Measurements from ENCODE around the gene RNF10.
"Not testable (repeated sequence)": the region's sequence is repeated elsewhere in the genome, so short reads cannot be mapped to it uniquely, and the experiment has no call there.

RNF10 gene

DNA sequence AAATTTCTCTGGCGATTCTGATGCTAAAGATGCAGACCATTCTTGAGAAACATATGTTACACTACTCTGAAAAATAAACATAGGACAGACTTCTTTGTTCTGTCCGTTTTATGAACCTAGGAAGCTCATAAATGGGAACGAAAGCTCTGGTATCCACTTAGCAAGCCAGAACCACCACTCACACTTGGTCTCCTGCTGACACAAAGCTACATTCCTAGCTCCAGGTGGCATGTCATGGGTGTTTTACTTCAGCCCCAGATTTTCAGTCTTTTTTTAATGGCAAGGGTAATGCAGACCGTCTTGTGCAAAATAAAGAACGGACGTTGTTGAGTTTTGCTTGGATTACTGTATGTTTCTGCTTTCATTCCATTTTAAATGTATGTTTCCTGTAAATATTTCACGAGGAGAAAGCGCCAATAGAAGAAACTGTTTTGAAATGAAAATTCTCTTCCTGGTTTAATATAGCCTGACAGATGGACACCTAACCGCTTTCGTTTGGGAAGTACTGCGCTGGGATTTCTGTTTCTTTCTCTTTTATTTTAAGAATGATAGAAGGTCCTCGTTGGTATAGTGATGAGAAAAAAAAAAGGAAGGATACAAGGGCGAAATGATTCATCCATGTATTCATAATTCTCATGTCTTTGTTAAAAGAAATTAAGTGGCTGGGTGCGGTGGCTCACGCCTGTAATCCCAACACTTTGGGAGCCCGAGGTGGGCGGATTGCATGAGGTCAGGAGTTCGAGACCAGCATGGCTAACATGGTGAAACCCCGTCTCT lies 4.3 kb upstream of the RNF10 start:
- no peak for FAIRE-seq

GRCh38 chr12:120530418-120530761 lies 3.8 kb upstream of the RNF10 start:
- FAIRE-seq, result not testable (repeated sequence)

DNA sequence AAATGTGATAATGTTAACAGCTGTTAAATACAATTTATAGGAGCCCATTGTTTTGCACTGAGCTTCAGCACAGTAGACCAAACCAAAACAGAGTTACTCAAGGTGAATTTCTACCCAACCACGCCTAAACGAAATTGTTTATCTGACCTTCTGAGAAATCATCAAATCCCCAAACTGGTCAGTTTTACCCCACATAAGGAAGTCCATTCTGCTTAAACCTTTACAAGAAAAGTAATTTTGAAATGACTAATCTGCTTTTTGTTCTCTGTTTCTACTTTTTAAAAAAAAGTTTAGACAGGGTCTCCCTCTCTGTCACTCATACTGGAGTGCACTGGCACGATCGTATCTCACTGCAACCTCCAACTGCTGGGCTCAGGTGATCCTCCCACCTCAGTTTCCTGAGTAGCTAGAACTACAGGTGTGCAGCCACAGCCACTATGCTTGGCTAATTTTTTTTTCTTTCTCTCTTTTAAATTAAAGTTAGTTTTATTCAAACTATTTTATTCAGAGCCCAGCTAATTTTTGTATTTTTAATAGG lies 1.4 kb upstream of the RNF10 start:
- no peak for FAIRE-seq

GRCh38 chr12:120534703-120535655 lies 823 bp downstream of the RNF10 start:
- no peak for FAIRE-seq

- no peak for FAIRE-seq
Measured at GRCh38 chr12:120536064-120536791, 2.1 kb downstream of the RNF10 start.

DNA sequence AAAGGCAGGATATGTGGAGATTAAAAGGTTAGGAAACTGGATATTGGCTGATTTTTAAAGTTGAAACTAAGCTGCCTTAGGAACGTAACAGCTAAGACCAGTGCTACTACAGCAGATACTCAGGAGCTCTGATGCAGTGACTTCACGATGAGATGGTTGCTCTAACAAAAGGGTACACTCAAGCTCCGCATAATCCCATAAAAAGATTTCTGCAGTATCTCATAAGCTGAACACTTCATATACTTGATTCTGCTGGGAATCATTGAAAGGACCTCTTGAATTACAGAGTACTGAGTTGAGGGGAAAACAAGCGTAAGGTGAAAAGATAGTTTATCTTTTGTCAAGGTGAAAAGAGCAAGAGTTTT lies 3.7 kb downstream of the RNF10 start:
- FAIRE-seq, result no peak

- FAIRE-seq, result no peak
Measured at GRCh38 chr12:120538281-120539156, 4.4 kb downstream of the RNF10 start.

- FAIRE-seq, result no peak
Measured at GRCh38 chr12:120539303-120539702, 5.1 kb downstream of the RNF10 start.

DNA sequence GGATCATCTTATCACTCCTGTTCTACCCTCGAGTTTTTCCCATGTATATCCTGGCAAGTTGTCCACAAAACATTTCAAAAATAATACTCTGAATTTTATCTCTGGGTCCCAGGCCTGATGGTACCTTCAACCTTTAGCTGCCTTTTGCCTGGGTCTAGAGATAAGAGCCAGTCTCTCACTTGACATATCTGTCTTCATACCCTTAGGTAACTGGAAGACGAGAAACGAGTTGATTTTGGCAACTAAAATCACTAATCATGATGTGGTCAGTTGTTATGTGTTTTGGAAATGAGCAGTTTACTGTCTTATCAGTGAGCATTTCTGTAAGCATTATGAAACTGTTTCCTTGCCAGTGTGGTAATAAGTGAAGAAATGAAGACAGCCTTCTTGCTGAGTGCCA lies 6.3 kb downstream of the RNF10 start:
- no peak for FAIRE-seq

DNA sequence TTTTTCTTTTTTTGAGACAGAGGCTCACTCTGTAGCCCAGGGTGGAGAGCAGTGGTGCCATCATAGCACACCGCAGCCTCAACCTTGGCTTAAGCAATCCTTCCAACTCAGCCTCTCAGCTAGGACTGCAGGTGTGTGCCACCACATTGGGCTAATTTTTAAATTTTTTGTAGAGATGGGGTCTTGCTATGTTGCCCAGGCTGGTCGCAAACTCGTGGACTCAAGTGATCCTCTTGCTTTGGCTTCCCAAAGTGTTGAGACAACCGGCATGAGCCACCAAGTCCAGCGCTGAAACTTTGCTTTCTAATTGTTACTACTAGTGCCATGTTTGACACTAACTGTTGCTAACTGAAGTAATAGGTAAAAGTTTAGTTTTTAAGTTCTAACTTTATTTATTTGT lies 8.0 kb downstream of the RNF10 start:
- FAIRE-seq, result no peak

DNA sequence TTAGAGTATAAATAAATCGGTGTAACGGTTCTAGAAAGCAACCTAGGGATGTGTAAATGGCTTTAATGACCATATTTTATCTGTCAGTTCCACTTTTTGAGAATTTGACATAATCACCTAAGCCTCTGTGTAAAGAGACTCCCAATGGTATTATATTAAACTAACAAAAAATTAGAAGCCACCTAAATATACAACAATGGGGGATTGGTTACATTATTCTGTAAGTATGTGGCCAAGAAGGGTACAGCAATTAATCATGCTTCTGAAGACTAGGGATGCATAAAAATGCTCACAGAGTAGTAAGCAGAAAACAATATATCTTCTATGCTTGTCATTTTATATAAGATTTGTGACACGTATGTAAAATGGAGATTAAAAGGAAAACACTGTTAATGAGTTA lies 10.5 kb downstream of the RNF10 start:
- no peak for FAIRE-seq

- FAIRE-seq, result no peak
Measured at GRCh38 chr12:120546050-120546386, 11.9 kb downstream of the RNF10 start.

DNA sequence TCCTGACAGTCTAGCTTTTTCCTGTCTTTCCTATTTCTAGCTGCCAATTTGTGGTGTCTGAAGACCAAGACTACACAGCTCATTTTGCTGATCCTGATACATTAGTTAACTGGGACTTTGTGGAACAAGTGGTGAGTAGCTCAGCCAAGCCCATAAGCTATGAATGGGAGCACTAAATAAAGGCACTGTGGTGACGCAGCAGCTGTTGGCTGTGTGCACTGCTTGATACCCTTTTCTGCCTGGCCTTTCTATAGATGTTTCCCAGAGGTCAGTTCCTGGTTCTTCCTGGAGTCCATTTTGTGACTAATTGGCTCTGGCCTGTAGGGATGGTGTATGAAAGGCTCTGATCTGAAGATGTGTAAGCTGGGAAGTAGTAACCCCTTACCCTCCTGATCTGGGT lies 20.5 kb downstream of the RNF10 start:
- FAIRE-seq, result no peak

- no peak for FAIRE-seq
Measured at GRCh38 chr12:120557589-120557988, 23.4 kb downstream of the RNF10 start.

DNA sequence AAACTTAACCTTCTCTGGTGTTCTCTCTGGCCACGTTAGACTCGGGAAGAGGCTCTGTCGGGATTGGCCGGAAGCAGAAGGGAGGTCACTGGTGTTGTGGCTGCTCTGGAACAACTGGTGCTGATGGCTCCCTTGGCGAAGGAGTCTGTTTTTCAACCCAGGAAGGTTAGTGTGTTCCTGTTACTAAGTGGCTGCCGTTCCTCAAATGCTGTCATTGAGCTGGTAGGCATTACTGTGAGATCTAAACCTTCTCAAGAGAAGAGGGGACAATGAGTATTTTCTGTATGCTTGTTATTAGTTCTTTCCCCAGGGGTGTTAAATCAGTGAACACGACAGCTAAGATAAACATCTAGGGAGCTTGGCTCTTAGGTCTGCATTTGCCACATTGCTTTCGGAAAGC lies 28.8 kb downstream of the RNF10 start:
- FAIRE-seq, result no peak

GRCh38 chr12:120563495-120563894 lies 29.3 kb downstream of the RNF10 start:
- no peak for FAIRE-seq

DNA sequence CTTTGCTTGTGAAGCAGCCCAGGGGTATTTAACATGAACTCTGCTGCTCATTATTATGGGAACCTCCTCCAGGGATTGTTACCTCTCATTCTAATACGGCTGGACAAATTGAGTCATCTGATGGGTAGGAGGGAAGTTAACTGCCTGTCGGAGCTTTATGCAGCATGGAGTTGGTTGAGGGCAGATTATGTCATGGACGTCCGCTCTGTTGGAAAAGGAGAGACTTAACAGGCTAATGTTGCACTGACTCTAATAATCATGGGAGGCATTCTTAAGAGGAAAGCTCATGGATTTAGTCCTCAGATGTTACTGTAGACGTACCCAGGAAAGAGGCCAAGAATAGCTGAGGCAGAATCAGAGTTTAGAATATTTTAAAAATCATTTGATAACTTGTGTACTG lies 37.1 kb downstream of the RNF10 start:
- FAIRE-seq, result no peak

DNA sequence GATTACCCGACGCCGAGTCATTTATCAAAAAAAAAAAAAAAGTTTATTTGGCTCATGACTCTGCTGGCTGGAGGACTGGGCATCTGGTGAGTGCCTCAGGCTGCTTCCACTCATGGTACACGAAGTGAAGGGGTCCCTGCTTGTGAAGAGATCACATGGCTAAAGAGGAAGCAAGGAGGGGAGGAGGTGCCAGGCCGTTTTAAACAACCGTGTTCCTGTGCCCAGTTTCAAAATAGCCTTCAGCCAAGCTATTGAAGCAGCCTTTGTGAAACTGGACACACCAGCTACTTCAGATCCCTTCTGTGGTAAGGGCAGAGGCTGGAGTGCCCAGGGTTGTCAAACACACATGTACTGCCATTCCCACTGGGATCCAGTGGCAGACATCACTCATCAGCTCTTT lies 39.4 kb downstream of the RNF10 start:
- FAIRE-seq, result no peak

DNA sequence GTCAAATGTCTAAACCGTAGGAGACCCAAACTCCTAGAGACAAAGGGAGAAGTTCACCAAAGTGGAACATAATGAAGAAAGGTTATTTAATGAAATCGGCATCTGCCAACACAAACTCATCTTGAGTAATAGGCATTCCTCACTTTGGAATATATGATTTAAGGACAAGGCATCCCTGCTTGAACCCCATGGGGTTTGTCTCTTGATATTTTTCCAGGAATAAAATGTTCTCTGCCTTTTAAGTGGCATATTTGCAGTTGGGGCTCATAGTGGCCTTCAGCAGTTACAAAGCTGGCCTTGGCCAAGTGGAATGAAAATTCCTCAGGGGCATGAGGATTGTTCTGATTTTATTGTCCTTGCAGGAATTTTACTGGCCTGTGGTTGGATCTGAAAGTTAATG lies 40.0 kb downstream of the RNF10 start:
- FAIRE-seq, result no peak

GRCh38 chr12:120579179-120579578 lies 45.0 kb downstream of the RNF10 start:
- FAIRE-seq, result no peak

DNA sequence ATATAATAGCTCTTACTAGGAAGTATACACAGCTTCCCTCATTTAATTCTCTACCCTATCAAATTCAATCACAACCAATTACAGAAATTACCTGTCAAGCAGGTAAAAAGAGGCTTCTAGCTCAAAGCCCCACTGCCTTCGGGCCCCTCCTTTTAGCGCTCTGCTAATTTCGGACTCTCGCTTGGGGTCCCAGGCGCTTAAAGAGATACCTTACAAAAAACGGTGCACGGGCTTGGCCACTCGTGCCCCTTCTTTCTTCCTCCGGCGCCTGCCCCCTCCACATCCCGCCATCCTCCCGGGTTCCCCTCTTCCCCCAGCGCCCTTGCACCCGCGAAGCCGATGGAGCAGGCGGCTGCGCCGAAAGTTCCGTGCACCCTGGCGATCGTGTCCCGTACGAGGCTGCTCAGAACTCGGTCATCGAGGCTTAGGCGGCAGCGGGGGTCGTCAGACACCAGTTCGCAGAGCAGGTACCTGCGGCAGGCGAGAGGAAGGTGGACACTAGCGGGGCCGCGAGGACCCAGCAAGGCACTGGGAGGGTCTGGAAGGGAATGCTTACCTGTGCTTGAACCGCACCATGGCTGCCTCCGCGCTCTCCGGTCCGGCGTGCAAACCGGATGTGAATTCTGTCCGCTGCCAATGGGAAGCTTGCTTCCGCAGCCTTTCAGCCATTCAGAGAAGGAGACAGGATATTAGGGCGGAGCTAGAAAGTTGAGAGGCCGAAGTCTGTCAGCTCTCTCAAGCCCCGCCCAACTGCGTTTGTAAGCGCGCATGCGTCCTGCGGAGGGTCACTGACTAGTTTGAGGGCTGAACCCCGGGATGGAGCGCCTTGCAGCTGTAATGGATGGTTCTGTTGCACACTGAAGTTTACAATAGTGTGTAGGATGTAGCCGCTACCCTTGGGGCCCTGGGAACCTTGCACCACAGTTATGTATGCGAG lies 46.9 kb downstream of the RNF10 start, which contains the start of gene POP5:
TSS of gene POP5 (minus strand) at position 616 of the 937 bp plus-strand sequence. CDS start at position 576, 40 bp downstream.
- FAIRE-seq, result peak; percentile 80

Measured in islet of Langerhans (tissue), 1 donor.